HG03025 (cell line): ENCODE measurements around the gene SERPING1.
"Not testable (repeated sequence)": the region's sequence is repeated elsewhere in the genome, so short reads cannot be mapped to it uniquely, and the experiment has no call there.

Experiments
- ATAC-seq: cut with Tn5 transposase; IDR thresholded peaks from one replicate; pipeline ENCODE4 v1.9.1; 2021; ENCODE audit warnings: mild to moderate bottlenecking, moderate library complexity; ENCODE audit not compliant: unreplicated experiment, low FRiP score

Gene SERPING1

GRCh38 chr11:57650739-57651090 lies 53.2 kb downstream of the SERPING1 start:
- no peak for ATAC-seq

DNA sequence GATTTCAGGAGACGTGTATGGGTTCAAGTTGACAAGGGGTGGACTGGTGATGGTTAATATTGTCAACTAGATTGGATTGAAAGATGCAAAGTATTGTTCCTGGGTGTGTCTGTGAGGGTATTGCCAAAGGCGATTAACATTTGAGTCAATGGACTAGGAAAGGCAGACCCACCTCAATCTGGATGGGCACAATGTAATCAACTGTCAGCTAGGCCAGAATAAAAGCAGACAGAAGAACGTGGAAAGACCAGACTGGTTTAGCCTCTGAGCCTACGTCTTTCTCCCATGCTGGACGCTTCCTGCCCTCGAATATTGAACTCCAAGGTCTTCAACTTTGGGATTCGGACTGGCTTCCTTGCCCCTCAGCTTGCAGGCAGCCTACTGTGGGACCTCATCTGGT lies 53.9 kb downstream of the SERPING1 start:
- no peak for ATAC-seq

GRCh38 chr11:57652230-57652629 lies 54.7 kb downstream of the SERPING1 start:
- not testable (repeated sequence) for ATAC-seq

DNA sequence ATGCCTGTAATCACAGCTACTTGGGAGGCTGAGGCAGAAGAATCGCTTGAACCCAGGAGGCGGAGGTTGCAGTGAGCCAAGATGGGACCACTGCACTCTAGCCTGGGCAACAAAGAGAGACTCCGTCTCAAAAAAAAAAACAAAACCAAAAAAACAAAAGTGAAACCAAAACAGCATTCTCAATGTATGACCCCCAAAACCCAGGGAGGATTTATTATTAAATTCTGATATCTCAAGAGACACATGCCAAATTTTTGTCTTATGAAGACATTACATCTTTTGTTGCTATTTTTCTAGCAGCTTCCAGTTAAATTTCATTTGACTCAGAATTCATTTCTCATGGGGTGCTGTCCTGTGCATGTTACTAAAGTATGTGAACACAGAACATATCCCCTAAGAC lies 55.2 kb downstream of the SERPING1 start:
- no peak for ATAC-seq

DNA sequence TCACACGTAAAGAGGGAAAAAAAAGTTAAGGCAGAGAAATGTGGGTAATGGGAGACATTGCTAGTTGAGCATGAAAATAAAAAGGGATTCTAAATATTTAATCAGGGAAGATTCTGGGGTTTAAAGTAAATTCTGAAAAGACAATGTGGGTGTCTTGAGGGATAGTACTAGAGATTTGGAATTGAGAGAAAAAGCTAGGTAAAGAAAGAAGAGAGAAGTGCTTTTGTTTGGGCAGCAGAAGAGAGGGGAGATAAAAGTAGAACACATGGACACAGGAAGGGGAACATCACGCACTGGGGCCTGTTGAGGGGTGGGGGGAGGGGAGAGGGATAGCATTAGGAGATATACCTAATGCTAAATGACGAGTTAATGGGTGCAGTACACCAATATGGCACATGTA lies 55.7 kb downstream of the SERPING1 start:
- ATAC-seq = no peak

- no peak for ATAC-seq
Observed at GRCh38 chr11:57656885-57657193, 59.4 kb downstream of the SERPING1 start.

DNA sequence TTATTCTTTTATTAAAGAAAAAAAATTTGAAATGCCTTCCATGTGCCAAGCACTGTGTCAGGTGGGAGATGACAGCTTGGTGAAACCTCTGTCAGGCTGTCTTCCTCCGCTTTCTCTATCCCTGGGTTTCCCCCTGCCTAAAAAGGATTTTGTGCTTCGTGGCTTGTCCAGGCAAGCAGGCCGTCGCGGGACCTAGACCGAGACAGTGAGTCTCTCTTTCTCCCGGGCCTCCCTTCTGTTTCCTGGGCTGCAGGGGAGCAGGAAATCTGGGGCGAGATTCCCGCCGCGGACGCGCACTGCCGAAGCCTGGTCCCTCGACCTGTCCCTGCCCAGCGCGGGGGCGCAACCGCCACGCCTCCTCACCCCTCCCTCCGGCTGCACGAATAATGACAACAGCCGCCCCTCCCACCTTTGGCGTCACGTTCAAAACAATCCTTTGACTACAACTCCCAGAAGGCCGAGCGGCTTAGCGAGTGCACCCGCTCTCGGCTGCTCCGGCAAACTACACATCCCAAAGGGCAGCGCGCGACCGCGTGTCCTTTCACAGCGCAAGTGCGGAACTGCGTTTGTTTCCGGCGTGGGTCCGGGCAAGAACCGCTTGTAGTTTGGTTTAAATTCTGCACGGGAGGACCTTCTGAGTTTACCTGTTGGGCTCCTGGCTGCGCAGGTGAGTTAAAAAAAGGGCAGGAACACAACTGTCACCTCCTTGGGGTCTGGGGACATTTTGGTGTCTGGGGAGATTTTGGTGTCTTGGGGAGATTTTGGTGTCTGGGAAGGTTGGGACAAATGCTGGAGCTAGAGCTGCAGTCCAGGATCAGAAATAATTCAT lies 59.9 kb downstream of the SERPING1 start, which contains the start of gene CLP1:
TSS of gene CLP1 (plus strand) at position 569 of the 829 bp plus-strand sequence. CDS start 1,715 bp downstream, outside the sequence.
- peak; percentile 99 for ATAC-seq

GRCh38 chr11:57658023-57658361 lies 60.5 kb downstream of the SERPING1 start:
- ATAC-seq = no peak

DNA sequence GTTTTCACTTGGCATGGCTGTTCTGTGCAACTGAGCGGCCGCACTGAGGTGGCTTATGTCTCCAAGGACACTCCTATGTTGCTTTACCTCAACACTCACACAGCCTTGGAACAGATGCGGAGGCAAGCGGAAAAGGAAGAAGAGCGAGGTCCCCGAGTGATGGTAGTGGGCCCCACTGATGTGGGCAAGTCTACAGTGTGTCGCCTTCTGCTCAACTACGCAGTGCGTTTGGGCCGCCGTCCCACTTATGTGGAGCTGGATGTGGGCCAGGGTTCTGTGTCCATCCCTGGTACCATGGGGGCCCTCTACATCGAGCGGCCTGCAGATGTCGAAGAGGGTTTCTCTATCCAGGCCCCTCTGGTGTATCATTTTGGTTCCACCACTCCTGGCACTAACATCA lies 62.2 kb downstream of the SERPING1 start:
- ATAC-seq = no peak

DNA sequence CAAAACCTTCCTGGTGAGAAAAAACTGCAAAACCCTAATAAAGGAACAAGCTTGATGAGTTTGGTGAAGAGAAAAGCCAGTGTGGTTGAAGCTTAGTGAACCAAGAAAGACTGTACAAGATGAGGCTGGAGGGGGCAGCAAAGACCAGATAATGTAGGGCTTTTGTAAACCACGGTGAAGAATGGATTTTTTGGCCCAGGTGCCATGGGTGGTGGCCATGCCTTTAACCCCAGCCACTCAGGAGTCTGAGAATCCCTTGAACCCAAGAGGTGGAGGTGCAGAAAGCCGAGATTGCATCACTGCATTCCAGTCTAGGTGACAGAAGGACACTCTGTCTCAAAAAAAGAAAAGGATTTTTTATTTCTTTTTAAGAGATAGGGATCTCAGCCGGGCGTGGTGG lies 65.4 kb downstream of the SERPING1 start:
- ATAC-seq = no peak

GRCh38 chr11:57663975-57664374 lies 66.5 kb downstream of the SERPING1 start:
- ATAC-seq = no peak
